GM12878 (cell line): ENCODE measurements around the gene TSPAN11. TPM values are rescaled to one million over a fixed set of nuclear protein-coding genes. Genes with fewer than 3 reads are reported as not detected.

Source experiments
- ATAC-seq: fragments of 200-7000 bp; cut with Tn5 transposase; 3 replicates; pipeline ENCODE4 v1.9.1; 2020; ENCODE audit warnings: mild to moderate bottlenecking, moderate library complexity
- BruUV-seq: library from RNA; stranded (reverse); fragments of 400-500 nt; replicated peaks from 2 replicates; lab custom pipeline; 2021; lab: Mats Ljungman, UMichigan
- CTCF ChIA-PET: fragments of 300-600 bp; sonication (Branson Sonifier 250); formaldehyde crosslinking; extraction: SDS; loops from one replicate; lab custom pipeline; 2021; ENCODE audit warnings: inconsistent platforms; lab: Yijun Ruan, JAX
- POLR2A ChIA-PET: fragments of 350-600 bp; formaldehyde crosslinking; extraction: SDS; loops from one replicate; lab custom pipeline; 2021; ENCODE audit warnings: inconsistent platforms; lab: Charles Lee
- RAD21 ChIA-PET: fragments of 300-600 bp; sonication (Branson Sonifier 250); formaldehyde crosslinking; loops from one replicate; lab custom pipeline; 2023; ENCODE audit warnings: antibody characterized with exemption; ENCODE audit not compliant: unreplicated experiment; lab: Charles Lee
- SMC1A ChIA-PET: fragments of 300-600 bp; sonication (Branson Sonifier 250); formaldehyde crosslinking; loops from one replicate; lab custom pipeline; 2023; ENCODE audit not compliant: unreplicated experiment, uncharacterized antibody; lab: Charles Lee
- DNase-seq: peaks from one replicate; pipeline ENCODE4 v3.0.0-alpha.2; 2011; ENCODE audit warnings: low read depth, low spot score
- FAIRE-seq: peaks from 3 replicates; lab custom pipeline; 2011; peaks lifted over from hg19 to GRCh38; lab: Jason Lieb, UNC
- H2AFZ ChIP-seq: 2 replicates; pipeline ENCODE4 v1.6.0; 2011; ENCODE audit warnings: low read depth, low read length, control low read depth; ENCODE audit not compliant: control insufficient read depth
- H3K27ac ChIP-seq: 2 replicates; pipeline ENCODE4 v1.5.1; 2011; ENCODE audit warnings: control low read depth; ENCODE audit not compliant: control insufficient read depth, insufficient read depth
- H3K27me3 ChIP-seq, 2 experiments: replicated peaks in 1 of 2; 2 replicates each; pipeline versions ENCODE4 v1.6.0 to v1.6.1; 2011; ENCODE audit warnings: low read length in 1 of 2; ENCODE audit not compliant: control insufficient read depth in 2 of 2, insufficient read depth in 2 of 2
- H3K36me3 ChIP-seq, 2 experiments: 2 replicates each; pipeline ENCODE4 v1.5.1; 2011; ENCODE audit warnings: low read length in 1 of 2; ENCODE audit not compliant: control insufficient read depth in 2 of 2, insufficient read depth in 2 of 2
- H3K4me1 ChIP-seq: 2 replicates; pipeline ENCODE4 v1.6.1; 2011; ENCODE audit warnings: mild to moderate bottlenecking, low read length, moderate library complexity, mixed read lengths; ENCODE audit not compliant: control insufficient read depth, insufficient read depth
- H3K4me2 ChIP-seq: 2 replicates; pipeline ENCODE4 v1.6.0; 2011; ENCODE audit warnings: control low read depth; ENCODE audit not compliant: control insufficient read depth, insufficient read depth
- H3K4me3 ChIP-seq: fragments of 200-600 bp; sonication (generic); 2 replicates; pipeline ENCODE4 v1.5.1; 2016
- H3K79me2 ChIP-seq: 2 replicates; pipeline ENCODE4 v1.6.0; 2011; ENCODE audit warnings: low read length; ENCODE audit not compliant: control insufficient read depth, insufficient read depth
- H3K9ac ChIP-seq: 2 replicates; pipeline ENCODE4 v1.8.0; 2011; ENCODE audit warnings: low read length, control low read depth, mixed read lengths; ENCODE audit not compliant: control insufficient read depth, insufficient read depth
- H3K9me3 ChIP-seq: replicated peaks from 3 replicates; pipeline ENCODE4 v1.5.1; 2011; ENCODE audit warnings: mild to moderate bottlenecking, low read length; ENCODE audit not compliant: control insufficient read depth, insufficient read depth
- H4K20me1 ChIP-seq: 2 replicates; pipeline ENCODE4 v1.6.0; 2011; ENCODE audit not compliant: control insufficient read depth, insufficient read depth
- ATF2 ChIP-seq: IDR thresholded peaks from 2 replicates; pipeline ENCODE4 v1.6.1; 2012; ENCODE audit warnings: low read length, inconsistent platforms
- ATF7 ChIP-seq: fragments of 450-650 bp; IDR thresholded peaks from 2 replicates; pipeline ENCODE4 v1.6.1; 2016; ENCODE audit warnings: low read depth, mild to moderate bottlenecking
- CBX5 ChIP-seq: sonication (generic); IDR thresholded peaks from 2 replicates; pipeline ENCODE4 v1.6.1; 2016; ENCODE audit warnings: low read depth, moderate library complexity, mild to moderate bottlenecking, inconsistent platforms
- CREB1 ChIP-seq: IDR thresholded peaks from 2 replicates; pipeline ENCODE4 v1.6.1; 2012; ENCODE audit warnings: low read depth, mild to moderate bottlenecking, inconsistent platforms
- HCFC1 ChIP-seq: fragments of 150-350 bp; IDR thresholded peaks from 2 replicates; pipeline ENCODE4 v1.6.1; 2014; ENCODE audit warnings: low read length
- MYB ChIP-seq: fragments of 150-350 bp; IDR thresholded peaks from 2 replicates; pipeline ENCODE4 v1.6.1; 2014; ENCODE audit warnings: mild to moderate bottlenecking, low read depth, low read length, borderline replicate concordance
- NFYB ChIP-seq: IDR thresholded peaks from 2 replicates; pipeline ENCODE4 v1.6.1; 2011; ENCODE audit warnings: low read depth, mild to moderate bottlenecking, low read length, improper control_type of control experiment, moderate library complexity; ENCODE audit not compliant: insufficient read depth
- NKRF ChIP-seq: fragments of 450-650 bp; conservative IDR thresholded peaks from 2 replicates; pipeline ENCODE4 v1.6.1; 2017; ENCODE audit warnings: mild to moderate bottlenecking, moderate library complexity
- PML ChIP-seq: IDR thresholded peaks from 2 replicates; pipeline ENCODE4 v1.6.1; 2012; ENCODE audit warnings: low read length, inconsistent platforms
- POU2F2 ChIP-seq: IDR thresholded peaks from 3 replicates; pipeline ENCODE4 v1.6.1; 2011; ENCODE audit warnings: low read depth, mild to moderate bottlenecking, low read length, borderline replicate concordance
- RELB ChIP-seq: fragments of 450-650 bp; IDR thresholded peaks from 2 replicates; pipeline ENCODE4 v1.6.1; 2017; ENCODE audit warnings: low read depth, mild to moderate bottlenecking, moderate library complexity
- SRF ChIP-seq, 2 experiments: IDR thresholded peaks; 2 replicates each; pipeline ENCODE4 v1.6.1; 2011; ENCODE audit warnings: low read depth in 2 of 2, low read length in 2 of 2, mild to moderate bottlenecking in 1 of 2, moderate library complexity in 1 of 2
- TCF7 ChIP-seq: IDR thresholded peaks from 2 replicates; pipeline ENCODE4 v1.6.1; 2014; ENCODE audit warnings: antibody characterized with exemption, borderline replicate concordance
- ZNF687 ChIP-seq: fragments of 450-650 bp; IDR thresholded peaks from 2 replicates; pipeline ENCODE4 v1.6.1; 2017; ENCODE audit warnings: mild to moderate bottlenecking, moderate library complexity
- ZSCAN29 ChIP-seq: fragments of 450-650 bp; IDR thresholded peaks from 2 replicates; pipeline ENCODE4 v1.6.1; 2017; ENCODE audit warnings: mild to moderate bottlenecking, moderate library complexity
- WGBS: methylation state at CpG from one replicate; pipeline ENCODE4 v1.1.6; 2016; ENCODE audit warnings: low lambda C conversion rate; ENCODE audit not compliant: insufficient replicate concordance, insufficient coverage; ENCODE audit errors: missing lambda C conversion rate; 5-methylcytosine and 5-hydroxymethylcytosine counted together
- in situ Hi-C: fragments of 300-500 bp; cut with MboI; formaldehyde crosslinking; loops from 9 replicates; pipeline ENCODE4 v1.14.3; 2018; ENCODE audit warnings: mixed read lengths
- intact Hi-C: fragments of 100-400 bp; cut with micrococcal nuclease; formaldehyde crosslinking; loops from one replicate; pipeline ENCODE4 v1.14.2; 2022; ENCODE audit not compliant: unreplicated experiment
- polyA plus RNA-seq, 11 experiments: library from polyadenylated mRNA; depleted of rRNA in 4 of 11; unstranded in 6 of 11; stranded (reverse) in 5 of 11; fragments of >200 nt; fragmentation: Nextera tagmentation in 4 of 11; fragmentation: Illumina TruSeq in 1 of 11; extraction: Ambion mirVana in 4 of 11; extraction: Trizol in 1 of 11; gene quantifications; 1 replicate in 1 of 11; 2 replicates in 10 of 11; pipeline versions ENCODE4 v1.2.1 to v1.2.3, GENCODE V29; 2011 to 2016; ENCODE audit warnings: inconsistent platforms in 2 of 11, missing spikeins in 2 of 11, low read depth in 1 of 11
- total RNA-seq, 4 experiments: library from RNA; depleted of rRNA in 3 of 4; stranded (reverse); fragments of >200 nt in 3 of 4; fragmentation: Illumina TruSeq in 1 of 4; extraction: Trizol in 1 of 4; gene quantifications; 2 replicates each; pipeline versions ENCODE4 v1.2.1 to v1.2.3, GENCODE V29; 2013 to 2021

Gene TSPAN11
- total and polyA plus RNA-seq, 10 of the 15 experiments (the other 5 are each of a cell fraction or from before 2014, with no cell fraction given) = under 0.01 to 0.27 (median 0.04) TPM; not detected in 6

- TF ChIP-seq ZSCAN29 (no peak), CREB1 (no peak), NFYB (no peak), ZNF687 (no peak)
Observed at GRCh38 chr12:30990776-30991175, 64.2 kb downstream of the TSPAN11 start (continued).

GRCh38 chr12:30991466-30991865 is 64.9 kb downstream of the TSPAN11 start:
- DNase-seq (no peak), FAIRE-seq (no peak), ATAC-seq (no peak)
- Histone ChIP-seq H3K36me3 (no peaks in the 10 kb centered on the region), H3K4me2 (no peak overlapping the region), H3K9ac (no peak overlapping the region), H4K20me1 (no peaks in the 10 kb centered on the region), H3K27me3 (no peaks in the 10 kb centered on the region), H2AFZ (no peak overlapping the region), H3K4me3 (no peak overlapping the region), H3K4me1 (no peaks in the 10 kb centered on the region), H3K79me2 (no peaks in the 10 kb centered on the region), H3K9me3 (no peaks in the 10 kb centered on the region), H3K27ac (no peak overlapping the region)
- POLR2A ChIA-PET = interaction anchor here (0.6 kb wide), 1 partner anchor 856 kb away, joined by 3 read pairs; no protein-coding TSS in a partner anchor
- CTCF ChIA-PET = interaction anchor here (1.7 to 2.9 kb wide), 2 partner anchors 140 to 144 kb away, joined by 5 to 19 read pairs; no protein-coding TSS in a partner anchor
- RAD21 ChIA-PET = interaction anchor here (0.9 kb wide), 1 partner anchor 144 kb away, joined by 3 read pairs; no protein-coding TSS in a partner anchor
- BruUV-seq = no TSS peak
- in situ Hi-C loops = loop anchor here (10.0 kb wide), 1 partner anchor 147 kb away; no protein-coding TSS in a partner anchor
- SMC1A ChIA-PET = interaction anchor here (1.8 kb wide), 1 partner anchor 280 kb away, joined by 4 read pairs; no protein-coding TSS in a partner anchor
- intact Hi-C loops = no loop called here
- 18% methylated on average over 3 of the region's 4 CpGs for WGBS
- TF ChIP-seq ATF2 = no peak
- no peak for TF ChIP-seq ATF7
- no peak for TF ChIP-seq HCFC1
- no peak for TF ChIP-seq TCF7
- TF ChIP-seq RELB = no peak
- no peak for TF ChIP-seq POU2F2
- TF ChIP-seq NKRF = no peak
- TF ChIP-seq PML = no peak
- no peak for TF ChIP-seq SRF (IDR thresholded peaks at IDR 0.05; ENCODE audit: low read depth in 2 of 2, low read length in 2 of 2)
- no peak for TF ChIP-seq CBX5
- TF ChIP-seq MYB = no peak
